Adipose tissue (tissue), 3 donors: ENCODE data around the gene ARF5. TPM values are rescaled to one million over a fixed set of nuclear protein-coding genes. Genes with fewer than 3 reads are reported as not detected.

ENCODE experiments used
- H3K27ac ChIP-seq: one replicate; pipeline ENCODE4 v1.5.1; 2013; ENCODE audit warnings: low read depth, low read length
- WGBS, 3 donors: extraction: QIAGEN DNeasy Blood & Tissue Kit; methylation state at CpG; one replicate each; pipeline ENCODE4 v1.1.7; 2013; 5-methylcytosine and 5-hydroxymethylcytosine counted together
- polyA plus RNA-seq, 3 donors: library from polyadenylated mRNA; stranded (reverse); fragments of 200-250 nt; gene quantifications; one replicate each; pipeline ENCODE4 v1.2.3, GENCODE V29; 2013
- donor health status: healthy with polysubstance abuse.
- donor health status: Bipolar disorder and iron deficiency.
- donor health status: healthy.

The ARF5 gene
- polyA plus RNA-seq, 3 donors, result 152 to 179 (median 178) TPM

GRCh38 chr7:127620406-127621233 is 32.4 kb downstream of the ARF5 start:
- 2 to 3% (median 3%) methylated on average over 23 to 24 of the region's 24 CpGs for WGBS, 3 donors
- no peak overlapping the region for H3K27ac ChIP-seq

DNA sequence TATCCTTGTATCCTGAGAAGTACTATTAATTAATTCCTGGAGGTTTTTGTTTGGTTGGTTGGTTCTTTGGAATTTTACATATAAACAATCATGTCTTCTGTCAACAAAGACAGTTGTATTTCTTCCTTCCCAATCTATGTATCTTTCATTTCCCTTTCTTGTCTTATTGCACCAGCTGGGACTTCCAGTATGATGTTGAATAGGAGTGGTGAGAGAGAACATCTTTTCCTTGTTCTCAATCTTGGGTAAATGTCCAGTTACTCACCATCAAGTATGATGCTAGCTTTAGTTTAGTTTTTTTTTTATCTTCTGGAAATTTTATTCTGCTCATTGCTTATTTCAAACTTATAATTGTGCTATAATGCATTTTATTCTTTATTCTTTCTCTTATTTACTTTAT is 37.1 kb downstream of the ARF5 start:
- no peak overlapping the region for H3K27ac ChIP-seq

GRCh38 chr7:127628445-127628844 is 40.2 kb downstream of the ARF5 start:
- WGBS, 3 donors, result 57 to 69% (median 67%) methylated on average over 3 of the region's 3 CpGs
- no peak overlapping the region for H3K27ac ChIP-seq

- H3K27ac ChIP-seq, result no peak overlapping the region
- WGBS, 3 donors, result 14 to 19% (median 14%) methylated on average over 5 of the region's 5 CpGs
Observed at GRCh38 chr7:127629268-127629854, 41.1 kb downstream of the ARF5 start.

- 77 to 91% (median 88%) methylated on average over 7 of the region's 7 CpGs for WGBS, 3 donors
Observed at GRCh38 chr7:127632276-127632910, 44.2 kb downstream of the ARF5 start.

DNA sequence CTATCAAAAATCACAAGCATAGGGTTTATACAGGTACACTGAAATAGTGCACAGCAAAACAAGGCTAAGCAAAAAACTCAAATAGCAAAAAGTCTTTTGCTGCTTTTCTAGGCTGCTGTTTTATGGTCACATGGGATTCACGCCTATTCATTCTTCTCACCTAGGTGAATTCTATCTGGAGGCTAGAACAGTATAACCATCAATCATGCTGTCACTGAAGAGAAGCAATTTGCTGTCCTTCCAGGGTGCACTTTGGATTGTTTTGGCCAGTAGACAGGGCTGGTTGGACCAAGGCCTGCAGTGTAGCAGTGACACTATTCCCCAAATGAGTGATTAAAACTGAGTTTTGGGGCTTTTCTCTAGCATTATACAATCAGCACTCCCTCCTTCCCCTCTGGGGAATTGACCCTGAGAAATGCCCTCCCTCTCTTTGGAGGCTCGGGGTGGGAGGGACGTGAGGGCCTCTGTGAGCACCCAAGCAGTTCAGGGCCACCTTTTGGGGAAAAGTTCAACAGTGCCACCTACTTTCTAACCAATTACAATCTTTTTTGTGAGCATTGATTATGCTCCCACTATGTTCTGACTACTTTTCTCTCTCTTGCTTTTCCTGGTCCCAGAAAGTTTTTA is 47.6 kb downstream of the ARF5 start:
- WGBS, 3 donors, result 50 to 60% (median 50%) methylated on average over 3 of the region's 3 CpGs
- H3K27ac ChIP-seq, result no peak overlapping the region

More at GRCh38 chr7:127632276-127632910, 44.2 kb downstream of the ARF5 start:
- H3K27ac ChIP-seq, result no peak overlapping the region

GRCh38 chr7:127638197-127638596 is 50.0 kb downstream of the ARF5 start:
- no peak overlapping the region for H3K27ac ChIP-seq

Other genes starting within 250 kb of the ARF5 start
- gene ZNF800, start 195.7 kb upstream of the ARF5 start, polyA plus RNA-seq, result 10 to 100 TPM in 1 of 3 donors, 1 to 10 TPM in 2; 4.8 to 12.1 (median 6.6) TPM
- 1 to 10 TPM; 3.8 to 8.7 (median 7.3) TPM for gene GCC1, start 2.8 kb upstream of the ARF5 start, polyA plus RNA-seq
- under 1 TPM in 2 of 3 donors, not detected in 1; 0.10 to 0.15 TPM for gene FSCN3, start 5.3 kb downstream of the ARF5 start, polyA plus RNA-seq
- not detected for gene PAX4, start 29.7 kb downstream of the ARF5 start, polyA plus RNA-seq
- 100 to 1,000 TPM in 1 of 3 donors, 10 to 100 TPM in 2; 67.1 to 171 (median 69.6) TPM for gene SND1, start 63.8 kb downstream of the ARF5 start, polyA plus RNA-seq